HG03097 (cell line): ENCODE measurements around the gene ISY1.
"Not testable (repeated sequence)": the region's sequence is repeated elsewhere in the genome, so short reads cannot be mapped to it uniquely, and the experiment has no call there.

Source experiments
- ATAC-seq: cut with Tn5 transposase; IDR thresholded peaks from one replicate; pipeline ENCODE4 v1.9.1; 2021; ENCODE audit not compliant: unreplicated experiment, low FRiP score

The ISY1 gene

DNA sequence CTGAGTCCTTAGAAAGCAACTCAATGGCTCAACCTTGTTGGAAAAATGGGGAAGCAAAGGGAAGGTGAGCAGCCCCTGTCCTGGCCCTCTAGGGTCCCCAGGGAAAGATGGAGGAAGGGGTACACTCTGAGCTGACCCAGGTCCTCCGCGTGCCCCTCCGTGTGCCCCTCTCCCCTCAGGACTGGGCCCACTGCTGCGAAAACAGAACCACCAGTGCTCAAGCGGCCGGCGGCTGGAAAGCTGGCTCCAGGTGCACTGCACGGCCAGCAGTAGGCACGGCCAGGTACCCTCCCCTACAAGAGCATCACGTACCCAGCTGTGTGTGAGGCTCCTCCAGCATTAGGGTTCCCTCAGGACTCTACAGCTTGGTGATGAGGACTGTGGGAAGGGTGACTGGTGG is 65.6 kb downstream of the ISY1 start:
- ATAC-seq, result no peak

DNA sequence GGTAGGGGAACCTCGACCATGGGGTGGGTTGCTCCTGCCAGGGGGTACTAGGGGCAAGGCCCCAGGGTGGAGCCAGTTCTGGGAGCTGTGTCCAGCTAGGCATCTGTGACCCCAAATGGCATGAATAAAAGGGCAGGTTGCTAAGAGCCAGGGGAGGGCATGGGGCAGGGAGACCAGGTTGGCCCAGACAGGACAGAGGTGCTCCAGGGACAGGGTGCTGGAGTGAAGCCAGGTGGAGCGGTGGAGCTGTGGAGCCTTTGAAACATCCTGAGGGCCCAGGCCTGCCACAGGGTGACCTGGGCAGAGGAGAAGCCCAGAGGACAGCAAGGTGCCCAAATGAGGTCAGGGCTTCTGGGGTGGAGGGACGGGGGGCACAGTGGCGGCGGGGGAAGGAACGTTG is 72.6 kb downstream of the ISY1 start:
- ATAC-seq, result not testable (repeated sequence)

GRCh38 chr3:129087904-129088303 is 73.0 kb downstream of the ISY1 start:
- ATAC-seq, result not testable (repeated sequence)

- no peak for ATAC-seq
Observed at GRCh38 chr3:129087138-129087702, 73.6 kb downstream of the ISY1 start.

- no peak for ATAC-seq
Observed at GRCh38 chr3:129085818-129086217, 75.0 kb downstream of the ISY1 start.

GRCh38 chr3:129085165-129085715 is 75.6 kb downstream of the ISY1 start:
- no peak for ATAC-seq

- no peak for ATAC-seq
Observed at GRCh38 chr3:129084501-129084900, 76.4 kb downstream of the ISY1 start.

- ATAC-seq, result no peak
Observed at GRCh38 chr3:129082026-129082425, 78.8 kb downstream of the ISY1 start.

GRCh38 chr3:129081503-129081902 is 79.4 kb downstream of the ISY1 start:
- ATAC-seq, result no peak

DNA sequence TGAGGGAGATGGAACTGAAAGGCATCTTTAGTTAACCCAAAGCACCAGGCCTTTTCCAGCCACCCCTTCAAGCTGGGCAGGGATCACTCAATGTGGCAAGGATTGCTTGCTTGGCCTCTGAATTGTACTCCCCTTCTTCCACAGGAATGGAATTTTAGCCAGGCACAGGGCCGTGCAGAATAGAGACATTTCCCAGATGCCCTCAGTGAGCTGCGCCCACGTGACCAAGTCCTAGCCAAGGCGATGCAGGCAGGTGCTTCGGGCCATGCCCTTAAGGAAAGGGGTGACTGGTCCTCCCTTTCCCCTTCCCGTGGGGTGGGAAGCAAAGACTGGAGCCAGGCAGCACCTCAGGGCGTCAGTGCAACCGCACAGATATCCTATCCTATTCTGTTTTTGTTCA is 82.4 kb downstream of the ISY1 start:
- no peak for ATAC-seq
